ENCODE results near the gene ARMH4. TPM values are rescaled to one million over a fixed set of nuclear protein-coding genes. Genes with fewer than 3 reads are reported as not detected.

Gene ARMH4
- polyA plus RNA-seq, 1 experiment: 6.4 TPM

DNA sequence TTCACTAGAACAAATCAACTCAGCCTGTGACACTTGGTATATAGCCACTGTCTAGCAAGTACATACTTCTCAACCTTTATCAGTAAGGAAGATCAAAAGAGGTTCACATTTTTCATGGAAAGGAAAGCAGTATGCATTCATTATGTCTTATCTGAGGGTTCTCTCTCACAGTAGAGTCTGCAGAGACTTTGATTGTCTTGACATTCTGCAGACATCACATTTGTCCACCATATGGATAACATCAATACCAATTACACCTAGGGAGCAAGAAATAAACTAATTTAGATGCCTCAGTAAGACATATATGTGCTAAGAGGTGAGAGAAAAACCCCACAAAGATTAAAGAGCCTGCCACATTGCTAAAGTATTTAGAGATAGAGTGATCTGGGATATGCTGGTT lies 175.3 kb downstream of the ARMH4 start:
- H3K27ac ChIP-seq (ENCODE audit: low read depth, low read length): no peak overlapping the region
- no peaks in the 10 kb centered on the region for H3K27me3 ChIP-seq (ENCODE audit: control insufficient read depth, insufficient read depth, low read length)
- CTCF ChIA-PET: no interaction called here
- no peak for DNase-seq (ENCODE audit: low read depth, low spot score)
- TF ChIP-seq, protein P1, sequence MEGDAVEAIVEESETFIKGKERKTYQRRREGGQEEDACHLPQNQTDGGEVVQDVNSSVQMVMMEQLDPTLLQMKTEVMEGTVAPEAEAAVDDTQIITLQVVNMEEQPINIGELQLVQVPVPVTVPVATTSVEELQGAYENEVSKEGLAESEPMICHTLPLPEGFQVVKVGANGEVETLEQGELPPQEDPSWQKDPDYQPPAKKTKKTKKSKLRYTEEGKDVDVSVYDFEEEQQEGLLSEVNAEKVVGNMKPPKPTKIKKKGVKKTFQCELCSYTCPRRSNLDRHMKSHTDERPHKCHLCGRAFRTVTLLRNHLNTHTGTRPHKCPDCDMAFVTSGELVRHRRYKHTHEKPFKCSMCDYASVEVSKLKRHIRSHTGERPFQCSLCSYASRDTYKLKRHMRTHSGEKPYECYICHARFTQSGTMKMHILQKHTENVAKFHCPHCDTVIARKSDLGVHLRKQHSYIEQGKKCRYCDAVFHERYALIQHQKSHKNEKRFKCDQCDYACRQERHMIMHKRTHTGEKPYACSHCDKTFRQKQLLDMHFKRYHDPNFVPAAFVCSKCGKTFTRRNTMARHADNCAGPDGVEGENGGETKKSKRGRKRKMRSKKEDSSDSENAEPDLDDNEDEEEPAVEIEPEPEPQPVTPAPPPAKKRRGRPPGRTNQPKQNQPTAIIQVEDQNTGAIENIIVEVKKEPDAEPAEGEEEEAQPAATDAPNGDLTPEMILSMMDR (IDR thresholded peaks at IDR 0.05; ENCODE audit: low read depth, low read length): no peak
- H3K4me3 ChIP-seq (ENCODE audit: low read depth, low read length): no peak overlapping the region
- H3K9me3 ChIP-seq (ENCODE audit: control insufficient read depth, insufficient read depth, low read length): no peaks in the 10 kb centered on the region
- POLR2A ChIA-PET: no interaction called here

DNA sequence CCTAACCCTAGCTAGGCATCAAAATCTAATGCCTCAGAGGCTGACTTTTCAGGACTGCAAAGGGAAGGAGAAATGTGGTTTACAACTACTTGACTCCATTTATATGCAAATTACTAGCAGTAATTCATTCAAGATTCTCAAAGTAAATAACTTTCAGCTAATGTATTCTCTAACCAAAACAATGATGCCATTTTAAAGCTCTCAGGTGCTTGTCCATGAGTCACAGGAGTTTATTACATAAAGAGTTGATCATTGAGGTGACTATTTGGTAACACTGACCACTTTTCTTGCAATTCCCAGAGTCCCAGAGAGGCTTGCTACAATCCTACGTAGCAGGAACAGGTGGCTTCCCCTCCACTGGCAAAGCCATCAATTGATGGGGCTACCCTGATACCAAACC lies 177.1 kb downstream of the ARMH4 start:
- Histone ChIP-seq H3K27ac (ENCODE audit: low read depth, low read length) (no peak overlapping the region), H3K27me3 (ENCODE audit: control insufficient read depth, insufficient read depth, low read length) (no peaks in the 10 kb centered on the region), H3K4me3 (ENCODE audit: low read depth, low read length) (no peak overlapping the region), H3K9me3 (ENCODE audit: control insufficient read depth, insufficient read depth, low read length) (no peaks in the 10 kb centered on the region)
- CTCF ChIA-PET: interaction anchor here (0.6 kb wide), 1 partner anchor 15 kb away, joined by 4 read pairs; no protein-coding TSS in a partner anchor
- DNase-seq (ENCODE audit: low read depth, low spot score): no peak
- TF ChIP-seq, protein P1 (IDR thresholded peaks at IDR 0.05; ENCODE audit: low read depth, low read length): no peak
- POLR2A ChIA-PET: no interaction called here

DNA sequence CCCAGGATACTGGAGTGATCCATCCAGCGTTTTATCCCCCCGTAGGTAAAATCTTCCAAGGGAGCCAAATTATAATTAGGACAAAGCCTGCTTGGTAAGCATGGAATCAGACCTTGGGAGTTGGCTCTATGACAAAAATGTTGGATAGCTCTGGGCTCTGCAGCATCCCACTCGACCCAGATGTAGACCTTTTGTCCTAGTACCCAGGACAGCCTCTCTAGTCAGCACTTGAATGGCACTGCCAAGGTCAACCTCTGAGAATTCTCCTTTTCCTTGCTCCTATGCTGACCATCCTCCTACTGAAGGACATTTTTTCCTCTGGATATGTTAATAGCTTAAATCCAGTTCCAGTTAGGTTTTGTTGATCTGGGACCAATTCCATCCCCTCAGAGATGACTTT lies 181.4 kb downstream of the ARMH4 start:
- CTCF ChIA-PET: no interaction called here
- POLR2A ChIA-PET: no interaction called here
- TF ChIP-seq, protein P1 (IDR thresholded peaks at IDR 0.05; ENCODE audit: low read depth, low read length): no peak
- no peak for DNase-seq (ENCODE audit: low read depth, low spot score)
- Histone ChIP-seq H3K27me3 (ENCODE audit: control insufficient read depth, insufficient read depth, low read length) (no peaks in the 10 kb centered on the region), H3K4me3 (ENCODE audit: low read depth, low read length) (no peak overlapping the region), H3K9me3 (ENCODE audit: control insufficient read depth, insufficient read depth, low read length) (no peaks in the 10 kb centered on the region), H3K27ac (ENCODE audit: low read depth, low read length) (no peak overlapping the region)

DNA sequence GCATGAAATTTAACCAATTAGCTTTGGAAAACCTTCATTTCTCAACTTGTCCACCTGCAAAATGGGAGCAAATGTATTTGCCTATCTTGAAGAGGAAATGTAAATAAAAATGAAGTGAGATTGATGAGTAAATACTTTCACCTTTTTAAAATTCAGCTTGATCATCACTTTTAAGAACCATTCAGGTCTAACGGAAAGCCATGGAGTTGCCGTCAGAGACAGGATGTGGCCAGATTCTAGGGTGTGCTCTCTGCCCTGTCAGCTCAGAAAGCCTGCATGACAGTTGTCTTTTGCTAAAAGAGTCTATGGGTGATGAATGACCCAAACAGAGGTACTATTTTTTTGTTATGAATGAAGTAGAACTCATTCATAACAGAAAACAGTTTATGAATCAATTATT lies 181.8 kb downstream of the ARMH4 start:
- POLR2A ChIA-PET: no interaction called here
- H3K4me3 ChIP-seq (ENCODE audit: low read depth, low read length): no peak overlapping the region
- H3K9me3 ChIP-seq (ENCODE audit: control insufficient read depth, insufficient read depth, low read length): no peaks in the 10 kb centered on the region
- no peak for DNase-seq (ENCODE audit: low read depth, low spot score)
- CTCF ChIA-PET: no interaction called here
- H3K27ac ChIP-seq (ENCODE audit: low read depth, low read length): no peak overlapping the region
- TF ChIP-seq, protein P1 (IDR thresholded peaks at IDR 0.05; ENCODE audit: low read depth, low read length): no peak
- H3K27me3 ChIP-seq (ENCODE audit: control insufficient read depth, insufficient read depth, low read length): no peaks in the 10 kb centered on the region

DNA sequence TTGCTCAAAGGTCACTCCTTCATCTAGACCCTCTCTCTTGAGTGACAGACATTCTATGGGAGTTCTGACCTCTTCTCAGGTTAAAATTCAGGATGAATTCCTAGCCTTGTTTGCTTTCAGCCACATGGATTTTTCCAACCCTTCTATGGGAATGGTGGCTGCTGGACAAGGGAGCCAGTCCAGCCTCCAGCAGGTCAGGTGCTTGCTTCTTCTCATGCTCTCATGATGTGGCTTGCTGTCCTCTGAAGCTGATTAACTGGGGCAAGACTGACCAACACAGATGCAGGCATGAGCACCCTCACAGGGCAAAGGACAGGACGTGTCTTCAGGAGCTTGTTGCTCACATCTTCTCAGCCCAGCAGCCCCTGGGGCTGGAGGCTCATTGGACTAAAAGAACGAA lies 188.9 kb downstream of the ARMH4 start:
- H3K9me3 ChIP-seq (ENCODE audit: control insufficient read depth, insufficient read depth, low read length): no peaks in the 10 kb centered on the region
- ChIA-PET CTCF (no interaction called here), POLR2A (no interaction called here)
- no peak for DNase-seq (ENCODE audit: low read depth, low spot score)
- H3K27me3 ChIP-seq (ENCODE audit: control insufficient read depth, insufficient read depth, low read length): peaks cover 4% of the 10 kb centered on the region
- H3K4me3 ChIP-seq (ENCODE audit: low read depth, low read length): no peak overlapping the region
- H3K27ac ChIP-seq (ENCODE audit: low read depth, low read length): no peak overlapping the region
- TF ChIP-seq, protein P1 (IDR thresholded peaks at IDR 0.05; ENCODE audit: low read depth, low read length): no peak

Data from AG04450 (cell line).